ENCODE results near the gene MALL.
A peak's percentile ranks its signal among the peaks of the same experiment; 100 is the strongest.
"Not testable (repeated sequence)": the region's sequence is repeated elsewhere in the genome, so short reads cannot be mapped to it uniquely, and the experiment has no call there.

MALL gene

DNA sequence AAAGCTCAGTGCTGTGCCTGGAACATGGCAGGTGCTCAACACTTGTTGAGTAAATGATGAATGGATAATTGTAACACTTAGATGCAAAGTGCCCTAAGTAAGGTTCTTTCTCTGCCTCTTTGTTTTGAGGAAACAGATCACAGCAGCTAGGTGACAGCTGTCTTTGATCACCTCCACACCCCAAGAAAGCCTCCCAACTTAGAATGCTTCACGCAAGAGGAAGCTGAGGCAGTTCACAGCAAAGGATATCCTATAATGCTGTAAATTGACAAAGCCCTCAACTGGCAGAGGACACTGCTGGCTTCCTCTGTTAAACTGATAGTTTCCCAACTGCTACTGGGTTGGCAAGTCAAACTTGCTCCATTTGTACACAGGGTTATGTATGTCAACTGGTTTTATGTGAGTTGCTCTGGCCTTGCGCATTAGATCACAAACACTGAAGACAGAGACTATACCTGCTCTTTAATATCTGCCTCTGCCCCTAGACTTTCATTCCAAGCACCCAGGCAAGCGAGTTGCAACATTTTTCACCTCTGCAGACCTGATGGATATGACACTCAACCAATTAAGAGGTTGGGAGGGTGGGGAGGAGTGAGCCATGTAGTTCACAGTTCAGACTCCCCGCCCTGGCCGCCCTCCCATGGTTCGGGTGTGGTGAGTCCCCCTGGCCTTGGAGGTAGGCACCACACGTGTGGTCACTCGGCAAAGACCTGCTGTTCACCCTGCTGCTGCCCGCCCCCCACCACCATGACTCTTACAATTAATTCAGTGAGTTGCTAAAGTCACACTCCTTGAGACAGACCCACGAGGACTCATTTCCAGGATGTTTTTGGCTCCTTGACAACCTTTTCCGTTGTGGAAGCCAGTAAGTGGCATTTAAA, 4.8 kb upstream of the MALL start:
- DNase-seq: no peak

DNA sequence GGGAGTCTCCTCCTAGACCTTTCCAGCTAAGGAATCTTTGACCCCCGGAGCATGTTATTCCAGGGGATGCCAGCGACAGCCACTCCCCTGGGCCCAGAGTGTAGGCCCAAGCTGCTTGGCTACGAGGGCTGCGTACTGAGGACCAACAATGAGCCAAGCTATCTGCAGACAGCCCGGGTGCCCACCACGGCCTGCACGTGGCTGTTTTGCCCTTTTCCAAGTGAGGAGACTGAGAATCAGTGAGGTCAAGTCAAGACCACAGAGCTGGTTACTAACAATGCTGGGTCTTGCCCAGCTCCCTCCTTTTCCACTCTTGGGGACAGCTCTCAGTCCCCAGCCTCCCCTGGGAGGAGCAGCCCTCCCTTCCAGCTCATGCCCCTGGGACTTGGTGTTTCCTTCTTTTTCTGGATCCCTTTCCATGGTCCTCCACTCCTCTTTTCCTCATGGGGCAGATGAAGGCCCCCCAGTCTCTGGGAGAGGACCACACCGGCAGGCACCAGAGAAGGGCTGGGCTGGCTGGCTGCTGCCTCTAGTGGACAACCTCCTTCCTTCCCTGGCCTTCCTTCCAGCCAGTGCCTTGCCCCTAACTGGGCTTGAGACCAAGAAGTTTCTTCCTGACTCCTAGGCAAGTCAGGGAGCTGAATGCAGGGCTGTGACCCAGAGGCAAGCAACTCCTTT, 550 bp upstream of the MALL start:
- DNase-seq: no peak

GRCh38 chr2:110114831-110115255, 779 bp downstream of the MALL start:
- no peak for DNase-seq

GRCh38 chr2:110113961-110114591, 1.5 kb downstream of the MALL start:
- DNase-seq: peak in 1 of 2 donors; percentile 17

- DNase-seq: not testable (repeated sequence)
Observed at GRCh38 chr2:110108291-110108690, 7.3 kb downstream of the MALL start.

GRCh38 chr2:110107092-110108079, 8.2 kb downstream of the MALL start:
- DNase-seq: no peak

DNA sequence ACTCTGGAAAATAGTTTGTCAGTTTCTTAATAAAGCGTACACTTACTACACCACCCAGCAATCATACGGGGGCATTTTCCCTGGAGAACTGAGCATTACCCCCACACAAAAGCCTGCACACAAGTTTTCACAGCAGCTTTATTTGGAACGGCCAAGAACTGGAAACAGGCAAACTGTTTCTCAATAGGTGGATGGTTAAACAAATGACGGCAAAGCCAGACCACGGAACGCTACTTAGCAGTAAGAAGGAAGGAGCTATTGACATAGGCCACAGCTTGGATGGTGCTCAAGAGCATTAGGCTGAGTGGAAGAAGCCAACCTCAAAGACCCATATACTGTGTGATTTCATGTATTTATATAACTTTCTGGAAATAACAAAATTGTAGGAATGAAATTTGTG, 9.0 kb downstream of the MALL start:
- DNase-seq: no peak

DNA sequence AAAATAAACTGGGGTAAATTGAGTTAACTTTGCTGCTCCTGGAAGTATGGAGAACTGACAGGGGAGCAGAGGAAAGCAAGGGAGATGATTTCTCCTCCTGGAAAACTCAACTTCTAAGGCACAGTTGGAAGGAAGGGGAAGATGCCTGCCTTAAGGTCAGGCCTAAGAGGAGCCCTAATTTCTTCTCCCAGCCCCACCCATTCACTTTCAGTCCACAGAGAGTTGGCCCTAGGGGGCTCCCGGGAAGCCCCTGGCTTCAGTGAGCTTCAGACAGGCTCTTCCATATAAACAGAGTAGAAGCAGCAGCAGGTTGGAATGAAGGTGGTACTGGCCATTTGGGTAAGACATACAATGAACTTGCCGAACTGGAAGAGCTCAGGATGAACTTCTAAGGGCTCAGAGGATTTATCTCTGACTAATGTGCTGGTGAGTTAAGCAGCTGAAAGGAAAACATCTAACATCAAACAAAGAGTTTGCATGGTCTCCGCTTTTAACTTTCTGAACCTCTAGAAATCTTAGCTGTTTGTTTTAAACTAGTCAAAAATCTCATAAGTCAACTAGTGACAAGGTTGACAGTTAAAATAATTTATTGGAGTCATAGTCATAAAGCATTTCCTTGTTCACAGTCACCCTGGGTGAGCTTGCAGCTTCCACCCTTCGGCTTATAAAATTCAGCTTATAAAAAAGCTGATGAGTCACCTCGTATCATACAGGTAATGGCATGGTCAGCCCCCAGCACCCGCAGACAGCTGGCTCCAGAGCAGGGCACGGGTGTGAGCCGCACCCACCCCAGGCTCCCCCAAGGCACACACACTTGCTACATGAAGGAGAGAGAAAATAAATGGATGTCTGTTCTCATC, 9.8 kb downstream of the MALL start:
- no peak for DNase-seq

GRCh38 chr2:110105183-110105582, 10.4 kb downstream of the MALL start:
- DNase-seq: no peak

DNA sequence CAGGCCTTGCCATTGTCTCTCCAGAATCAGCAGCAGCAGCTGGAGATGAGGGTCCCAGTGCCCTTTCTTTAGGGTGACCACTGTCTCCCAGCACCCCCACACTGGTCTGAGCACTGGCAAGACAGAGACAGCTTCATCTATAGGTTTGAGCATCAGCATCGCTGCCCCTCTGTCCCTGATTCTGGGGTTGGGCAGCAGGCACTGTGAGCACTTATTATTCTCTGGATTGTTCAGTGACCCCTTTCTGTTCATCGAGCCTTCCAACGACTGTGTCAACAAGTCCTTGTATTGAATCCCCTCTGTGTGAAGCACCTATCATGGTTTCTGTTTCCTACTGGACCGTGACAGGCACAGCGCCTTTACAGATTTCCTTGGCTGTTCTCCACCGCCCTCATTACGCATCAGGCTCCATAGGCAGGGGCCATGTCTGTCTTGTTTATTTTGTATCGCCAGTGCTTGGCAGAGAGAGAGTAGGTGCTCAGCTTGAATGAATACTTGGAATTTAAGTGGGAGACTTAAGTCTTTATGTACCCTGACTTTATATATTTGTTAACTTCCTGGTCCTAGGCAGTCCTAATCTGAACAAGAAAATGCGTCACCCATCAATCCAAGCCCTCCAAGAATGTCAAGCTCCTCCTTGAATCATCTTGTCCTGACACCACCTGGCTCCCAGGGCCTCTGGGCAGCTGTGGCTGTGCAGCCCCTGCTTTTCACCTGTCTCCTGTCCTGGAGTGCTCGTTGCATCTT, 11.4 kb downstream of the MALL start:
- no peak for DNase-seq

- no peak for DNase-seq
Observed at GRCh38 chr2:110103061-110103961, 12.3 kb downstream of the MALL start.

GRCh38 chr2:110101901-110102803, 13.5 kb downstream of the MALL start:
- no peak for DNase-seq

DNA sequence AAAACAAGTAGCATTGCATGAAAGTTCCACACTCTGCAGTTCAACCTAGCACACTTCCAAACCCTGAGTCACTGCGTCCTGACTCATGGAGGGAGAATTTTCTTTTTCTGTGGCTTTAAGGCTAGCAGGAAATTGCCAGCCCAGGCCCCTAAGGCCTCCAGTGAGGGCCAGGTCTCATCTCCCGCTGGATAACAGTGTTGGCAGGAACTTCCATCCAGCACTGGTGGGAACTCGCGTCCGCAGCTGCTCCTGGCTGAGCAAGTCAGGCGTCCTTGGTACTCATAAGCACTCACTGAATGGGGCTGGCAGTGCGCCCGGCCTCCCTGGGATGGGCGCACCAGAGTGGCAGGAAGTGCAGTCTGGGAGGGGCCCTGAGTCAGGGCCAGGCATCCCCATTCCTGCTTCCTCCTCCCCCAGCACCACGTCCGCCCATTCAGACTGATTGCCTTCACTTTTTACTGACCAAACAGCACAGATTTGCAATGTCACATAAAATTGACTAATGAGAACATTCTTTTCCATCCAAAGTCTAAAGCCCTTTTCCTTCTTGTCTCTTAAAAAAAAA, 14.3 kb downstream of the MALL start:
- DNase-seq: peak in 1 of 2 donors; percentile 30

- DNase-seq: not testable (repeated sequence)
Observed at GRCh38 chr2:110100880-110101279, 14.7 kb downstream of the MALL start.

GRCh38 chr2:110100480-110100879, 15.1 kb downstream of the MALL start:
- DNase-seq: no peak

DNA sequence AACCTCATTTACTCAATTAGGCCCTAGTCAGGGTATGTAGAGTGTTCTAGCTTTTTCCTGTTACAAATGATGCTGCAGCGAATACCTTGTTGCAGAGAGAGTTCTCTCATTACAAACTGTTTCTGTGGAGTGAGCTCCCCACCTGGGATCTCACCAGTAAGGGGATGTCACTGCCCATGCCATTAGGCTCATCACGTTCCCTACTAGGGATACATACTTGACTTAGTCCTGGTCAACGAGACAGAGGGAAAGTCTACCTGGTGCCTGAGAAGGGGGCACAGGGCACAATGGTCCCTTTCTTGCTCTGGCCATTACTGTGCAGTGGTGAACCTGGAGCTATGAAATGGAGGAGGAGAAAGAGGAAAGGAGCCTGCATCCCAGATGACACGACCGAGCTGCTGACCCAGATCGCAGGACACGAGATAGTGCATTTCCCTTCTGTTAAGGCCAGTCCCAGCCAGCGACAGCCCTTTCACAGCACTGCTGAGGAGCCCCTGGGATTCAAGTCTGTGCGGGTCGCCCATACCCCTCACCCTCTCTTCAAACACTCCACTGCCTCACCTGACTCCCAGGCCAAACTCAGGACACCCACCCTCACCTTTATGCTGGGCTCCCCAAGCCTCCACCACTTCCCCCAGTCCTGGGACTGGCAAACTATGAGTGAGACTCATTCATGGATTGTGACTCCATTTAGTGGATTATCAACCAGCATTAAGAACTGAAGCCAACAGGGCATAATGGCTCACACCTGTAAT, 16.0 kb downstream of the MALL start:
- no peak for DNase-seq

DNA sequence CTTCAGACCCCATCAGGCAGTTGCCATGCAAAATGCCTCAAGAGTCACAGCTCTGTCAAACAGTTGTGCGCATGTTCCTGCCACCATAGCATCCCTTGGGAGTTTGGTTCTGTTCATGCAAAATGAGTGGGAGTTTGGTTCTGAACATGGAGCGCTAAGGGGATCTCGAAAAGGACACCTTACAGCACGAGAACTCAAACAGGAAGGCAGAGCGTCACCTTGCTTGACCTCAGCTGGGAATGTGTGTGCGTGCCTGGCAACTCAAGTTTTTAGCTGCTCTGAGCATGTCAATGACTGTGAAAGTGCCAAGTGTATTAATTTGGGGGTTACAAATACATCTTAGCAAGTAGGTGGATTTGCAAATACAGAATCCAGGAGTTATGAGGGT, 16.6 kb downstream of the MALL start:
- no peak for DNase-seq
